Measurements from ENCODE around the gene SAMD9L. TPM values are rescaled to one million over a fixed set of nuclear protein-coding genes. Genes with fewer than 3 reads are reported as not detected.

SAMD9L gene
- total and polyA plus RNA-seq, 2 of the 4 experiments (the other 2 are of a cell fraction), result 1.9 to 4.1 TPM

DNA sequence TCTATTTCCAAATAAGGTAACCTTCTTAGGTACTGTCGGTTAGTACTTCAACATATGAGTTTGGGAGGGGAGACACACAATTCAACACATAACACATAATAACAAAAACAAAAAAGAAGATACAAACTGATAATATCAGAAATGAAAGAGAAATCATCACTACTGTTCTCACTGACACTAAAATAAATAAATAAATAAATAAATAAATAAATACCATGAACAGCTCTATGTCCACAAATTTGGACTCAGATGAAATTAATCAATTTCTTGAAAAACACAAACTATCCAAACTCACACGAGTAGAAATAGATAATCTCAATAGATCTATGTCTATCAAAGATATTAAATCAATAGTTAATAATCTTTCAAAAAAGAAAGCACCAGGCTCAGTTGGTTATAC lies 24.5 kb upstream of the SAMD9L start:
- no peak overlapping the region for H3K18ac ChIP-seq (ENCODE audit: low read depth, low read length)
- ATAC-seq (ENCODE audit: low read depth) (no peak), DNase-seq (no peak)
- H3K9ac ChIP-seq (ENCODE audit: low read depth, low read length), result no peak overlapping the region
- no peak overlapping the region for H2BK120ac ChIP-seq (ENCODE audit: low read depth, low read length)
- H2AK9ac ChIP-seq (replicated peaks; ENCODE audit: low read depth, low read length, poor library complexity), result no peak overlapping the region
- BruUV-seq (replicated peaks), result no TSS peak
- no CpG with 5 or more reads among the region's 2 CpGs for WGBS, 2 experiments (ENCODE audit: extremely low coverage in 2 of 2, insufficient read length in 1 of 2)
- no peak overlapping the region for H4K91ac ChIP-seq (ENCODE audit: insufficient read depth, low read depth, low read length)
- H3K79me1 ChIP-seq (ENCODE audit: low read depth in 1 of 2, low read length in 2 of 2), result no peaks in the 10 kb centered on the region
- H3K9me1 ChIP-seq (ENCODE audit: insufficient read depth, low read length), result no peaks in the 10 kb centered on the region
- H4K8ac ChIP-seq (ENCODE audit: low read depth in 2 of 2, low read length in 2 of 2), result no peak overlapping the region
- no peak overlapping the region for H3K23ac ChIP-seq (ENCODE audit: low read depth, low read length)
- H4K5ac ChIP-seq (ENCODE audit: low read depth, low read length), result no peak overlapping the region
- no peak overlapping the region for H3K14ac ChIP-seq (replicated peaks; ENCODE audit: low read depth, low read length)
- H3K4ac ChIP-seq (ENCODE audit: low read depth, low read length), result no peak overlapping the region
- no peak overlapping the region for H2BK15ac ChIP-seq (ENCODE audit: low read depth, low read length)
- H2AFZ ChIP-seq (replicated peaks; ENCODE audit: low read length, poor library complexity), result no peak overlapping the region
- H4K20me1 ChIP-seq (ENCODE audit: insufficient read depth, low read length), result no peaks in the 10 kb centered on the region
- no peak overlapping the region for H2BK20ac ChIP-seq (ENCODE audit: low read depth, low read length)
- no peak overlapping the region for H2AK5ac ChIP-seq (ENCODE audit: low read depth, low read length)
- TF ChIP-seq RAD21 (IDR thresholded peaks at IDR 0.05; ENCODE audit: low read length), result no peak
- TF ChIP-seq BHLHE40 (IDR thresholded peaks at IDR 0.05; ENCODE audit: low read depth, low read length), result no peak
- TF ChIP-seq, protein P1, sequence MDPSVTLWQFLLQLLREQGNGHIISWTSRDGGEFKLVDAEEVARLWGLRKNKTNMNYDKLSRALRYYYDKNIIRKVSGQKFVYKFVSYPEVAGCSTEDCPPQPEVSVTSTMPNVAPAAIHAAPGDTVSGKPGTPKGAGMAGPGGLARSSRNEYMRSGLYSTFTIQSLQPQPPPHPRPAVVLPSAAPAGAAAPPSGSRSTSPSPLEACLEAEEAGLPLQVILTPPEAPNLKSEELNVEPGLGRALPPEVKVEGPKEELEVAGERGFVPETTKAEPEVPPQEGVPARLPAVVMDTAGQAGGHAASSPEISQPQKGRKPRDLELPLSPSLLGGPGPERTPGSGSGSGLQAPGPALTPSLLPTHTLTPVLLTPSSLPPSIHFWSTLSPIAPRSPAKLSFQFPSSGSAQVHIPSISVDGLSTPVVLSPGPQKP (IDR thresholded peaks at IDR 0.05; ENCODE audit: borderline replicate concordance, low read depth, low read length), result no peak
- no peak for TF ChIP-seq NFE2L2 (IDR thresholded peaks at IDR 0.05; ENCODE audit: low read depth, low read length)
- TF ChIP-seq RFX5 (IDR thresholded peaks at IDR 0.05; ENCODE audit: low read depth, low read length), result no peak
- TF ChIP-seq MAZ (IDR thresholded peaks at IDR 0.05; ENCODE audit: borderline replicate concordance, low read depth, low read length), result no peak
- no peak for TF ChIP-seq CEBPB (IDR thresholded peaks at IDR 0.05; ENCODE audit: low read depth, low read length)
- TF ChIP-seq POLR2A (IDR thresholded peaks at IDR 0.05; ENCODE audit: low read depth, low read length), result no peak
- dilution Hi-C loops (cut with HindIII; ENCODE audit: low sequenced_read_pairs, unreplicated experiment), result no loop called here
- no peaks in the 10 kb centered on the region for H3K36me3 ChIP-seq (ENCODE audit: control insufficient read depth, insufficient read depth, low read length)
- no peaks in the 10 kb centered on the region for H3K27me3 ChIP-seq (ENCODE audit: control insufficient read depth, insufficient read depth, low read length)
- H3K4me2 ChIP-seq (ENCODE audit: low read depth, low read length), result no peak overlapping the region
- POLR2A ChIA-PET (ENCODE audit: unreplicated experiment), result no interaction called here
- H3K4me3 ChIP-seq (ENCODE audit: insufficient read depth, low read depth, low read length), result no peak overlapping the region
- in situ Hi-C loops (cut with MboI; ENCODE audit: low sequenced_read_pairs), result no loop called here
- CTCF ChIA-PET, result no interaction called here
- H2BK5ac ChIP-seq (ENCODE audit: low read depth, low read length, poor library complexity, severe bottlenecking), result no peak overlapping the region
- H3K27ac ChIP-seq (ENCODE audit: insufficient read depth, low read length), result no peak overlapping the region
- intact Hi-C loops (cut with micrococcal nuclease), result loop anchor here (10.0 kb wide), 1 partner anchor 1052 kb away; no protein-coding TSS in a partner anchor
- peaks cover 13% of the 10 kb centered on the region for H3K9me3 ChIP-seq (ENCODE audit: control insufficient read depth, insufficient read depth, low read length)
- no peak overlapping the region for H3K56ac ChIP-seq (ENCODE audit: extremely low read depth, insufficient read depth, low read length)
- no peaks in the 10 kb centered on the region for H3K4me1 ChIP-seq (ENCODE audit: control insufficient read depth, insufficient read depth, low read length)

Data from IMR-90 (cell line).